RPMI7951 (cell line): Measurements from ENCODE around the gene XYLT1. TPM values are rescaled to one million over a fixed set of nuclear protein-coding genes. Genes with fewer than 3 reads are reported as not detected.

Experiments used
- DNase-seq: peaks from one replicate; pipeline ENCODE4 v3.0.0-alpha.2; 2012; ENCODE audit warnings: low read depth
- total RNA-seq: library from RNA; depleted of rRNA; stranded (reverse); fragments of >200 nt; shearing (Covaris generic); gene quantifications from 2 replicates; pipeline ENCODE4 v1.2.3, GENCODE V29; 2014

The XYLT1 gene
- total RNA-seq, 1 experiment from 2014 or later: 4.0 TPM

- no peak for DNase-seq
These were observed 9.9 kb downstream of the XYLT1 start for GRCh38 chr16:17460890-17461289.

GRCh38 chr16:17459903-17460521 is 10.7 kb downstream of the XYLT1 start:
- DNase-seq: no peak

GRCh38 chr16:17457997-17458396 is 12.8 kb downstream of the XYLT1 start:
- no peak for DNase-seq

GRCh38 chr16:17457513-17457912 is 13.2 kb downstream of the XYLT1 start:
- no peak for DNase-seq

GRCh38 chr16:17454162-17454730 is 16.5 kb downstream of the XYLT1 start:
- DNase-seq: no peak

- no peak for DNase-seq
These were observed 17.3 kb downstream of the XYLT1 start for GRCh38 chr16:17453364-17454038.

GRCh38 chr16:17452922-17453321 is 17.8 kb downstream of the XYLT1 start:
- no peak for DNase-seq

- no peak for DNase-seq
These were observed 18.9 kb downstream of the XYLT1 start for GRCh38 chr16:17451843-17452242.

GRCh38 chr16:17450291-17450690 is 20.5 kb downstream of the XYLT1 start:
- DNase-seq: no peak

- DNase-seq: no peak
These were observed 21.8 kb downstream of the XYLT1 start for GRCh38 chr16:17448640-17449638.

GRCh38 chr16:17447101-17447569 is 23.6 kb downstream of the XYLT1 start:
- no peak for DNase-seq

- no peak for DNase-seq
These were observed 24.1 kb downstream of the XYLT1 start for GRCh38 chr16:17446661-17447060.

GRCh38 chr16:17445421-17445820 is 25.3 kb downstream of the XYLT1 start:
- no peak for DNase-seq

- no peak for DNase-seq
These were observed 26.1 kb downstream of the XYLT1 start for GRCh38 chr16:17444658-17445057.

- DNase-seq: no peak
These were observed 30.6 kb downstream of the XYLT1 start for GRCh38 chr16:17440131-17440530.

GRCh38 chr16:17439580-17439979 is 31.2 kb downstream of the XYLT1 start:
- no peak for DNase-seq

GRCh38 chr16:17437981-17438380 is 32.8 kb downstream of the XYLT1 start:
- no peak for DNase-seq

GRCh38 chr16:17437127-17437720 is 33.5 kb downstream of the XYLT1 start:
- peak; percentile 3 for DNase-seq

- no peak for DNase-seq
These were observed 35.4 kb downstream of the XYLT1 start for GRCh38 chr16:17435318-17435717.

GRCh38 chr16:17433577-17434451 is 36.9 kb downstream of the XYLT1 start:
- no peak for DNase-seq
